Neutrophil (primary cell): Measurements from ENCODE around the gene LGI4.

Experiments used
- H3K27ac ChIP-seq: fragments of 200-600 bp; sonication (generic); 2 replicates; pipeline ENCODE4 v1.5.1; 2016; ENCODE audit warnings: mild to moderate bottlenecking, moderate library complexity
- H3K27me3 ChIP-seq: fragments of 200-600 bp; sonication (generic); 2 replicates; pipeline ENCODE4 v1.6.0; 2016; ENCODE audit warnings: mild to moderate bottlenecking
- H3K36me3 ChIP-seq: fragments of 200-600 bp; sonication (generic); 2 replicates; pipeline ENCODE4 v1.5.1; 2017
- H3K4me1 ChIP-seq, 2 experiments: fragments of 200-600 bp in 1 of 2; sonication (generic) in 1 of 2; 1 replicate in 1 of 2; 2 replicates in 1 of 2; pipeline versions ENCODE4 v1.5.1 to v1.6.1; 2013 to 2016; ENCODE audit warnings: low read depth in 1 of 2, low read length in 1 of 2, mild to moderate bottlenecking in 1 of 2, moderate library complexity in 1 of 2; ENCODE audit not compliant: control insufficient read depth in 1 of 2, insufficient read depth in 1 of 2
- H3K4me3 ChIP-seq, 2 experiments: fragments of 200-600 bp in 1 of 2; sonication (generic) in 1 of 2; 1 replicate in 1 of 2; 2 replicates in 1 of 2; pipeline ENCODE4 v1.5.1; 2013 to 2016; ENCODE audit warnings: low read depth in 1 of 2, low read length in 1 of 2, mild to moderate bottlenecking in 1 of 2, moderate library complexity in 1 of 2
- H3K9me3 ChIP-seq: fragments of 200-600 bp; sonication (generic); 2 replicates; pipeline ENCODE4 v1.5.1; 2016
- CTCF ChIP-seq: fragments of 200-600 bp; sonication (generic); IDR thresholded peaks from 2 replicates; pipeline ENCODE4 v1.5.1; 2016; ENCODE audit warnings: antibody characterized with exemption

The LGI4 gene

GRCh38 chr19:35076026-35076370 lies 58.9 kb downstream of the LGI4 start:
- Histone ChIP-seq H3K9me3 (no peaks in the 10 kb centered on the region), H3K27ac (no peak overlapping the region), H3K27me3 (no peaks in the 10 kb centered on the region), H3K4me3 (no peak overlapping the region), H3K36me3 (no peaks in the 10 kb centered on the region), H3K4me1 (no peaks in the 10 kb centered on the region)
- no peak for TF ChIP-seq CTCF

- H3K36me3 ChIP-seq, result no peaks in the 10 kb centered on the region
- H3K27ac ChIP-seq, result no peak overlapping the region
- H3K27me3 ChIP-seq, result no peaks in the 10 kb centered on the region
- H3K4me3 ChIP-seq, result no peak overlapping the region
- TF ChIP-seq CTCF, result no peak
- no peaks in the 10 kb centered on the region for H3K9me3 ChIP-seq
- H3K4me1 ChIP-seq, result no peaks in the 10 kb centered on the region
These were observed 59.4 kb downstream of the LGI4 start for GRCh38 chr19:35075202-35076025.
